EL (cell line): Measurements from ENCODE around the gene SPEF1.

Experiments used
- DNase-seq: peaks from one replicate; pipeline ENCODE4 v3.0.0-alpha.2; 2016

SPEF1 gene

DNA sequence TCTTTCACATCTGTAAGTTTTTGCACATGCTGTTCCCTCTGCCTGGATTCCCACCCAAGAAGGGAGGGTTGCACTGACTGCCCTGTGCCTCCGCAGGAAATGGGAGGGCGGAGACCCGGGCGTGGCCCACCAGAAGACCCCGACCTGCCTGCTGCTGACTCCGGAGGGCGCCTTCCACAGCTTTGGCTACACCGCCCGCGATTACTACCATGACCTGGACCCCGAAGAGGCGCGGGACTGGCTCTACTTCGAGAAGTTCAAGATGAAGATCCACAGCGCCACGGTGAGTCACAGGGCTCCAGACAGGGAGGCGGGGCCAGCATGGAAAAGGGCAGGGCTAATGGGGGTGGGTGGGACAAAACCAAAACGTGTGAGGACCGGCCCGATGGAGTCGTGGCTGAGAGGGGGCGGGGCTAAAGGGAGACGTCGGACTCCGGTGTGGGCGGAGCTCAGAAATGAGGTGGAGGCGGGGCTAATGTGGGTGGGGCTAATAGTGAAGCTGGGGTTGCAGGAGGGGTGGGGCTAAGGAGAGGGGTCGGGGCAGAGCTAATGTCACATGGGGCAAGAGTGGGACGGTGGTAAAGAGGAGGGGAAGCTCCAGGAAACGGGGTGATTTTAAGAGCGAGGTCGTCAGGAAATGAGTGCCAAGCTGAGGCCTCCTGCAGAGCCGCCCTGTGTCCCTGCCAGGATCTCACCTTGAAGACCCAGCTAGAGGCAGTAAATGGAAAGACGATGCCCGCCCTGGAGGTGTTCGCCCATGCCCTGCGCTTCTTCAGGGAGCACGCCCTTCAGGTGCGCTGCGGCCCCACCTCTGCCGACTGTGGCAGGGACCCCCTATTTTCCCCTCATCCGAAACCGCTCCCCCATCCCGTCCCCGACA lies 36.2 kb downstream of the SPEF1 start:
- DNase-seq, result no peak

DNA sequence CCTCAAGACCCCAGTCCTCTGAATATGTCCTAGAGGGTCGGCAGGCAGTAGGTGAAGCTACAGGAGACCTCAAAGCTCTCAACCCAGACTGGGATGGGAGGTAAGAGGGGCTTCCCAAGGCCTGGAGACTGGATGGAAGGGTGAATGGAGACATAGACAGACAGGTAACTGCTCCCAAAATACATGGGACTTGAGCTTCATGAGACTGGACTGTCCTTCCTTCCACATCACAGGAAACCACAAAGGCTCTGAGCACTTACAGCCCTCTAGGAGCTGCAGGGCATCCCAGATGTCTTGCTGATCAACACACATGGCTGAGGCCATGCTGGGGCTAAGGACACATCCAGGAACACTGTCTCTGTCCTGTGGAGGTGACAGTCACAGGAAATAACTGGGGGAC lies 37.2 kb downstream of the SPEF1 start:
- no peak for DNase-seq

DNA sequence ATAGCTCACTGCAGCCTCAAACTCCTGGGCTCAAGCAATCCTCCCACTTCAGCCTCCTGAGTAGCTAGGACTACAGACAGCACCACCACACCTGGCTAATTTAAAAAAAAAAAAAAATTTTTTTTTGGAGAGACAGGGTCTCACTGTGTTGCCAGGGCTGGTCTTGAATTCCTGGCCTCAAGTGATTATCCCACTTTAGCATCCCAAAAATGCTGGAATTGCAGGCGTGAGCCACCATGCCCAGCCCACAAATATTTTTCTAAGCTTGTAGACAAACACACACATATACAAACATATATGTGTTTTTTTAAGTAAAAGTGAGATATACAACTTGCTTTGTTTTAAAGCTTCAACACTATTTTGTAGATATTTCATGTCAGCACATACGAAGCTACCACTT lies 38.0 kb downstream of the SPEF1 start:
- no peak for DNase-seq

DNA sequence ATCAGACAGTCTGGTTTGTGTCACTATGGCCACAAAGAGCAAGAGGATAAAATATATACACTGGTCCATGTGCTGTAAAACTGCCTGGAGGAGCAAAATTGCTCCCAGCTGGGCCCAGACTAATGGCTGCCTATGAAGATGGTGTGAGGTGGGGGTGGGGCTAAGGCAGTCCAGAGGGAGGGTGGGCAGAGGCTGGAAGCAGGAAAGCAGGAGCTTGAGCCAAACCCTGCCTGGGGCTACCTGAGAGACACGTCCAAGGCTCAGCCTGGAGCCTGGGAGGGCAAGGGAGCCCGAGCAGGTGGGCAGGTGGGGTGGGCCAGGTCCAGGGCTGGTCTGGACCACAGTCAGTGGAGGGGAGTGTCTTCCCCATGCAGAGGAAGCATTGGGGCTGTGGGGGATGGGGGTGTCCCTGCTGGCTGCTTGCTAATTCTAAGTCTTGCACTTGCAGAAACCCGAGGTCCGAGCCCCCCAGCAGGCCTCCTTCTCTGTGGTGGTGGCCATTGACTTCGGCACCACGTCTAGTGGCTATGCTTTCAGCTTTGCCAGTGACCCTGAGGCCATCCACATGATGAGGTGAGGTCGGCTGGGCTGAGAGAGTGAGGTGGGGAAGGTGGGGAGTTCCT lies 39.3 kb downstream of the SPEF1 start:
- no peak for DNase-seq

DNA sequence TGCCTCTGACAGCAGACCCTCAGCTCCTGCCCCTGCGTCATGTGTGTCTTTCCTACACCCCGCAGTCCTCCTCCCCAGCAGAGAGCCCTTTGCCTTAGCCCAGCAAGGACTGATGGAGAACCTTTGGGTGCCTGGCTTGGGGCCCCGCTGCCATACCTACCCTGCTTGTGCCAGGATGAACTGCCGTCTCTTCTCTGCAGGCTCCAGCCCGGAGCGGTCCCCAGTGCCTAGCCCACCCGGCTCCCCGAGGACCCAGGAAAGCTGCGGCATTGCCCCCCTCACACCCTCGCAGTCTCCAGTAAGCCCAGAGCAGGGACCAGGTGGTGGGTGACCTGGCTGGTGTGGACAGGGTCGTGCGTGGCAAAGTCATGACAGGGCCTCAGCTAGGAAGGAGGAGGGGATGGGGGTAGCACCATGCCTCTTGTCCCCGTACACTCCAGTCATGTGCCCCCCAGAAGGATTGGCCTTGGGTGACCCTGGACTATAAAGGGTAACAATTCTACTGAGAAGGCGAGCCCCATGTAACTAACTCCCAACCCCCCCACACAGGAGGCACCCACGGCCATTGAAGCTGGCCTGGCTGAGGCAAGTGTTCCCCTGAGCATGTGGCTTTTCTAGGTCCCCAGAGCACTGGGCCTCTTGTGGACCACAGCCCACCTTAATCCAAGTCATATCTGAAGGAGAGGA lies 40.5 kb downstream of the SPEF1 start:
- no peak for DNase-seq

DNA sequence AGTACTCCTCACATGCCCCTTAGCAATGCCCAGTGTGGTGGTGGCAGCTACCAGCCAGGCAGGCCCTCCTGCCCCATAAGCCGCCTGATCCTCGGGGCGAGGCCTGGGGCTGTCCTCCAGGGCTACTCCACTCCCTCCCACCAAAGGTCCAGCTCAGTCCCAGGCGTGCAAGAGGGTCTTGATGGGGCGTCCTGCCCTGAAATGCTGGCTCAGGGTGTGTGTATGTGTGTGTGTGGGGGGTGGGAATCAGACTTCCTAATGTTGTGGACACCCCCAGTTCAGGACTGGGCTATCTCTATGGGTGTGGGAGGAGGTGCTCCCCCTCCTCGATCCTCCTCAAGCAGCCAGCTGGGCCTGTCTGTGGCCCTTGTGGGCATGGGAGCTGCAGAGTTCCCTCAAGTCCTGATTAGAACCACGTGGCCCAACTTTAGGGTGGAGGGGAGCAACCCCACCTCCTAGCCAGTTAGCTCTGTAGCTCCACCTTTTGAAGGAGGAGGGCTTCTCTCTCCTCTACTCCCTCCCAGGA lies 41.3 kb downstream of the SPEF1 start:
- no peak for DNase-seq

DNA sequence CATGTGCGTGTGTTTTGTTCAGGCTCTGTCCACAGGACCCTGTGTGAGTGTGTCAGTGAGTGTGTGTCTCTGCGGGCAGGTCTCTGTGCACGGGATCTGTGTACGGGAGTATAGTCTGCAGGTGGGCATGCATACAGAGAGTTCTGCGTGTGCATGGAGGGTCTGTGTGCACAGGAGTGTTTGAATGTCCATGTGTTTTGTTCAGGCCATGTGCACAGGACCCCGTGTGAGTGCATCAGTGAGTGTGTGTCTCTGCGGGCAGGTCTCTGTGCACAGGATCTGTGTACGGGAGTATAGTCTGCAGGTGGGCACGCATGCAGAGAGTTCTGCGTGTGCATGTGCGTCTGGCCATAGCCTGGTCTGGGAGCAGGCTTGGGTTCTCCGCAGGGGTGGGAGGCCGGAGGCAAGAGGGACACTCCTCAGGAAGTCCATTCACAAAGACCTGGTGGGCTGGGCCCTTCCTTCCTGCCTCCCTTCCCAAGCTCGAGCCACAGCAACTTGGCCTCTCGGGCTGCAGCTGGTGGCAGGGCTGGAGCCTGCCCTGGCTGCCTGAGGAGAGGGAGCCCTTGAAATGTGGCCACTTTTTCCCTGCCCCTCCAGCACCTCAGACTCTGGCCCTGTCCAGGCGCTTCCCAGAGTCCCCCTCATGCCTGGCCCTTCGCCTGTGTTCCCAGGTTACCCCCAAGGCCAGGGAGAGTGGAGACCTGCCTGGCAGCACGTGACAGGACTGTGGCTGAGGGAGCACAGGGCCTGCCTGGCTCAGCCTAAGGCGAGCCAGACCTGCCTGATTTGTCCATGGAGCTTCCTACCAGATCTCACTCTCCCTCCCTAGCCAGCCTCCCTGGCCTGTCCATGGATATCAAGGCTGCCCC lies 42.0 kb downstream of the SPEF1 start:
- DNase-seq, result no peak

DNA sequence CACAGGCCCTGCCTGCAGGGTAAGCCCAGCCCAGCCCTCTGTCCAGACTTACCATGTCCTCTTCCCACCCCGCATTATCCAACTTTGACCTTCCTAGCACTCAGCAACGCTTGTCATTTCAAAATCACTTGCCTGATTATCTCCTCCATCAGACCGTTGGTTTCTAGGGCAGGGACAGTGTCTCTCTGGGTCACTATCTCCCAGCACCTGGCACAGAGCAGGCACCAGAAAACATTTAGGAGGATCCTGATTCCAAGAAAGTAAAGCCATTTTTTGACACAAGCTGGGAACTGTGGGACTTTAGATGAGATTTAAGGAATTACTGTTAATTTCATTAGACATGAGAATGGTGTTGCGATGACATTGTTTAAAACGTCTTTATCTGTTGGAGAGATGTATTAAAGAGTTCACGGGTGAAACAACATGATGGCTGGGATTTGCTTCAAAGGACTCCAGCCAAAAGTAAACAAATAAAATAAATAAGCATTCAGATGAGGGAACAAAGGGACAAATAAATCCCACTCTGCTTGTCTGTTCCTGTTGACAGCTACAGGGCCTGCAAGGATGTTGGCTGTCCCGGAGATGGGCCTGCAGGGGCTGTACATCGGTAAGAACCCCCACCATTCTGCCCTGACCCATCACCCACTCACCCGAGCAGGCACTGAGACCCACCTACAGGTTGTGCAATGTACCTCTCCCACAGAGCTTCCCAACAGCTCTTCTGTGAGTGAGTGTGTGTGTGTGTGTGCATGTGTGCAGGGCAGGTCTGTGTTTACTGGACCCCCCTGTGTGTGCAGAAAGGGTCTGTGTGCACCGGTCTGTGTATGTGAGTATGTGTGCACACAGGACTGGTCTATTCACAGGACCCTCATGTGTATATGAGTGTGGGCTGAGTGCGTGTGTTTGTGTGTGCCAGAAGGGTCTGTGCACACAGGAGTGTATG lies 42.9 kb downstream of the SPEF1 start:
- DNase-seq, result no peak

DNA sequence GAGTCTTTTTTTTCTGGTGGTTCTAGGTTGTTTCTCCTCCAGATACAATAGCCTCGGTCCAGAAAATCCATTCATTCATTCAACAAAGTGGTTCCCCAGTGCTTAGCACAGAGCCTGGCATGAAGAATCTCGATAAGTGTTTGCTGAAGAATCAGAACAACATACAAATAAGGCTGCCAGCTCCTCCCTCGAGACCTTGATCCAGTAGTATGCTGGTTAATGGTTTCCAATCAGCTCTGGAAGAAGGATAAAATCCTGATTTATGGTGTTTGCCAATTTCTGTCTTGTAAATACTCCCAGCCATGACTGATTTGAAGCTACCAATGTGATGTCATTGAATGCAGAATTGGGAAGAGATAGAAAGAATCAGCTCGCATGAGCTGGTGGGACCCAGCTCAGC lies 45.5 kb downstream of the SPEF1 start:
- no peak for DNase-seq

DNA sequence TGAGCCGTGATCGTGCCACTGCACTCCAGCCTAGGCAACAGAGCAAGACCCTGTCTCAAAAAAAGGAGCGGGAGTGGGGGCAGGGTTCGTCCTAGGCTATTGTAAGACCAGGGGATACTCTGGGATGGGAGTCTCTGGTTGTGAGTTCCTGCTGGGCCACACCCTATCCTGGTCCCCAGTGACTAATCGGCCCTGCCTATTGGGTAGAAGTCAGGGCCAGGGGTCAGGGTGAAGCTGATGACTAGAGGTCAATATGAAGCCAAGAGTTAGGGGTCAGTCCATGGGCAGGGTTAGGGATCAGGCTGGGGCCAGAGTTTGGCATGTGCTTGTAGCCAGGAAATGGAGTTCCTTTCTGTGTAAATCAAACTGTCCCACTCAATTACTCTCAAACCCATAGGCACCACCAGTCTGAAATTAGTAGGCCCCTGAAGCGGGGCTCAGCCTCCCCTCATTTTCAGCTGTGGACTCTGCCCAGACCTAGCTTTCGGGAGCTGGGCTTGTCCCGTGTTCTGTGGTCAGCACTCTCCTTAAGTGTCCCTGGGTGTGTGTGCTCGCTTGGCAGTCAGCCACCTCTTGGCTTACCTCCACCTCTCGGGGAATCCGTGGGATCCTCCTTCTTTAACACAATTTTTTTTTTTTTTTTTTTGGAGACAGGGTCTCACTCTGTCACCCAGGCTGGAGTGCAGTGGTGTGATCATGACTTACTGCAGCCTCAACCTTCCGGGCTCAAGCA lies 47.0 kb downstream of the SPEF1 start:
- no peak for DNase-seq

DNA sequence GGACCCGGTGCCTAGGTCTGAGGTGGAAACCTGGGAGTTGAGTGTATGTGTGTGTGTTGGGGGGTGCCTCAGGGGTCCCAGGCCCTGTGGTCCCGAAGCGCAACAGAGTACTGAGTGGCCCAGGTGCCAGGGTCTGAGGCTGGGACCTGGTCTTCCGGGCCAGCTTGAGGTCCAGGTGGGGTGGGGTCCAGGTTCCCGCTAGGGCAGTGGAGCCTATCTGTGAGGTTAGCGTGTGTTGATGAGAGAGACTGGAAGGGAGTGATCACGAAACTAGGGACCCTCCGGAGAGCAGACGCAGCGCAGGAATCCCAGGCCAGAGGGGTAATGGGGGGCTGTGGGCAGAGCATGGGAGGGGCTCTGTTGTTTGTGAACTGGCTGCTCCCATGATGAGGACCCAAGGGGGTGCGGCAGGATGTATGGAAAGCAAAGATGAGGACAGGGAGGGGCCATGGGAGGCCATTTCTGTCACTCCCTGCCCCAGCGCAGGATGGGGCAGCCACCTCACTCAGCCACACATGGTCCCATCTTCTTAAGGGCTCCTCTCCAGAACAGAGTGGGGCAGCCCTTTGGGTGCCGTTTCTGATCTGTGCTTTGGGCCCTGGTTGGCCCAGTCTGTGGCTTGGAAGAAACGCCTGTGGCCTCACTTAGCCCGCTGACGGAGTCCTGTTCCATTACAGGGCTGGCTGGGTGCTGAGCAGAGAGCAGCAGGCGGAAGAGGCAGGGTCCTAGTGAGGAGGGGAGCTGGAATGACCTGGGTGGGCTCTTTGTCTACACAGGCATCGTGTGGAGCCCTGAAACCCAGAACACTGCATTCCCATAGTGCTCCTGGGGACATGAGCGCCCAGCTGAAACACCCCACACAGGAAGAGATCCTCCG lies 47.9 kb downstream of the SPEF1 start:
- no peak for DNase-seq

DNA sequence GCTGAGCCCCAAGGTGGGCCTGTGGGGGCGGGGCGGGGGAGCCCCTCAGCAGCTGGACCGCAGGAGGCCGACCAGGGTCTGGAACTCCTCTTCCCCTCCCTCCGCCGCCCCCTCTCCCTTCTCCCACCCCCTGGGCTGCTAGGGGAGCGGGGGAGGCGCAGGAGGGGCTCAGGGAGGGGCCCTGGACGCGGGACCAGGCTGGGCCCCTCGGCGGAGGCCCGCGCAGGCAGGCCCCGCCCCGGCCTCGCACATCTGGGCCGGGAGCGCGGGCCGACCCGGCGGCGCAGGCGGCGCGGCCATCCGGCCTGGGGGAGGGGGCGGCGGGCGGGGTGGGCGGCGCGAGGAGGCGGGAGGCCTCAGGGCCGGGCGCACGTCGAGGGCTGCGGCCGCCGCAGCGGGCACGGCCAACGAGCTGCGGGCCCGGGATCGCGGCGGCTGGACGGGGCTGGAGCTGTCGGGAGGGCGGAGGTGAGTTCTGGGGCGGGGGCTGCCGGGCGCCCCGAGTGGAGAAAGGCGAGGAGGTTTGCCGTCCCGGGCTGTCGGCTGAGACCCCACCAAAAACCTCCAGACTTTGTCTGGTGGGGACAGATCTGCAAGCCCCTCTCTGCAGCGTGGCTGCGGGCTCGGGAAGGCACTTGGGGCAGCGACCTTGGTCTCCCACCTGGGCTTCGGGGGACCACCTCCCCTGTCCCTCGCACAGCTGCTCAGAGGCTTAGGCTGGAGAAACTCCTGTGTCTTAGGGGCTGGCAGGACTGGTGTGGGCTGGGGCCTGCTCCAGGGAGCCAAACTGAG lies 48.7 kb downstream of the SPEF1 start, which contains the start of gene HSPA12B:
TSS of gene HSPA12B (plus strand) at position 359 of the 792 bp plus-strand sequence. CDS start 5,990 bp downstream, outside the sequence.
- no peak for DNase-seq

DNA sequence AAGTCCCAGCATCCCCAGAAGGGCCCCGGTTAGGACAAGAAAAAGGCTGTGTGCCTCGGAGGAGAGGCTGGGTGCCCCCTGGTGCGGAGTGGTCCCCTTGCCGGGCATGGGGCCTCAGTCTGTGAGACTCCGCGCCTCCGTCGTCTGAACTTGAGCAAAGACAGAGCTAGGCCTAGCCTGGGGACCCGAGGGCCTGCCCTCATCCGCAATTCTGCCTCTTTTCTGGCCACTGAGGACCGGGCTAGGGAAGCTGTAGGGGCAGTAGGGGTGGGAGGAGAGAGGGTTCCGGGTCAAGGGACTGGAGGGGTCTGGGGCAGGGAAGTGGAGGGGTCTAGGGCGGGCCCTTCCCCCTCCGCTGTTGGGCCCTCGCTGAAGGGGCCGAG lies 49.3 kb downstream of the SPEF1 start:
- DNase-seq, result no peak

DNA sequence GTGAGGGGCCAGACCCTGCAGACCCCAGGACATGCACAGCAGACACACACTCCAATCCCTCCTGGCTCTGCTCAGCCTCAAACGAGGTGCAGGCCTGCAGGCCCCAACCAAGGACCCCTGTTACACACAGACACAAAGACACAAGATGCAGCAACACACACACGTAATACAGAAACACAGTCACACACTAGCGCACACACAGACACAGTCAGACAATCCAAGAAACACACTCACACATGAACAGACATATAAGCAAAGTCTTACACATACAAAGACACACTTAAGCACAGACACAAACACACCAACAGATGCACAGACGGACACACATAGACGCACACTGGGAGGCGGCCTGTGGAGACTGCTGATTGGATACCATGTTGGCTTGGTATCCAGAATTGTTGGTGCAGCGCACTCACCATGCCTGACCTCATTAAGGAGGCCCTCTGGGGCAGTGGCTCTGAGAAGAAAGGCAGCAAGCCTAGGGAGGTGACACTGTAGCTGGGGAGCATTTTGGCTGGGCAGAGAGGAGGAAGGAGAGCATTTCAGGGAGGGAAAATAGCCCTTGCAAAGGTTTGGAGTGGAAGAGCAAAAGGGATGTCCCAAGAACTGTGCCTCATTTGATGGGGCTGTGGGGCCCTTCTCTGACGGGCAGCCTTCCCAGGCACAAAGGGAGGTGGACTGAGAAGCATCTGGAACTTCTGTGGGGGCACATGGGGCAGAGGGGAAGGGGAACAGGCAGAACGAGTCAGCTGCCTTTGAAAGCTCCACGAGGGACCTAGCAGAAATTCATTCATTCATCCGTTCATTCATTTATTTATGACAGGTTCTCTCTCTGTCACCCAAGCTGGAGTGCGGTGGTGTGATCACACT lies 50.2 kb downstream of the SPEF1 start:
- no peak for DNase-seq

DNA sequence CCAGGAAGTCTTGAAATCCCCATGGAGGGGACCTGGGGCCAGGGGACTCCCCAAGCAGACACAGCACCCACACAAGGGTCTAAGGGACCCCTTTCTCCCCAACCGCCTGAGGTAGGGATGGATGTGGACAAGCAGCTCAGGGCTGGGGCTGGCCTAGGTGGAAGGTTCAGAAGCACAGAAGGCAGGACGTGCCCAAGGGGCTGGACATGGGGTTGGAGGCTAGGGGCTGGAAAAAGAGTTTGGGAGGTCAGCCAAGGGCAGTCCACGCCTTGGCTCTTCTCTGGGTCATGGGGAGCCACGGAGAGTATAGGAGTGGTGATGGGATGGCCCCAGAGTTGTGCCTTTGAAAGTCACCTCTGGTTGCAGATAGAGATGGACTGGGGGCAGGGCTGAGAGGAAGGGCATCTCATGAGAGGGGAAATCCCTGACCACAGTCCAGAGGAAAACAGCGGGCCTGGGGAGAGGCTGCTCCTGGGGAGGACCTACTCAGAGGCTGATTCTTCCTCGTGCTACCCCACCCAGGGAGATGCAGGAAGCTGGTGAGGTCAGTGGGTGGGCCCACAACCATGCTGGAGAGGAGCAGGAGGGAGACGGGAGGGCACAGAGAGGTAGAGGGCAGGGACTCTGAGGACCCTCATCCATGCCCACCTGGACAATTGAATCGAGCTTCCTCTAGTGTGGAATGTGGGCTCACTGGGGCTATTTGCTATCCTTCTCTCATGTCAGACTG lies 51.3 kb downstream of the SPEF1 start:
- no peak for DNase-seq

DNA sequence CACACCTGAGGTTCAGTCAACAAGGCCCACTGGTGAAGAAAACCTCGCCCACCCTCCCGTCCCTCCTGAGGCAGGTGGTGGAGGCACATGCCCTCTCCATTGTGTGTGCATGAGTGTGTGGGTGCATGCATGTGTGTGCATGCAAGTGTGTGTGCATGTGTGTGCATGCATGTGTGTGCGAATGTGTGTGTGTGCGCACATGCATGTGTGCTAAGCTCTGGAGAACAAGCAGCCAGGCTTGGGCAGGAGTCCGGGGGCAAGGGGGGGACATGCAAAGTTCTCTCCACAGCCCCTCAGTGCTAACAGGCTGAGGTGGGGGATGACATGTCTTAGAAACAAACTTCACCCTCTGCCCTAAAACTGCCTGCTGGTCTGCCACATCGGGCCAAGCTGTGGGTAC lies 51.9 kb downstream of the SPEF1 start:
- DNase-seq, result no peak

DNA sequence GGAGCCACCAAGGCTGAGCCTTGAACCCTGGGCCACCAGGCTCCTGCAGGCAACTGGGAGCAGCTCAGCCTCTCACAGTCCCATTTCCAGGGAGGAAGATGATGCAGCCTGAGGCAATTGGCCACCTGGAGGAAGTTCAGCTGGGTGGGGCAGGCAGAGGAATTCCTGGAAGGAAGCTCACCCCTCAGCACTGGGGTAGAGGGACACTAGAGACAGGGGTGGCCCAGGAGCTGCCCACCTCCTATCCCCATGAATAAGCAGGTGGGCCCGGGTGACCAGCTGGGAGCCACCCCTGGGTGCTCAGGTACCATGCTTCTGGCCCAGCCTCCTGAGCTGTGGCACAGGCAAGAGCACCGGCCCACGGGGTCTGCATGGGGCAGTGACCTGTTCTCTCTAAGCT lies 52.4 kb downstream of the SPEF1 start:
- no peak for DNase-seq
